Measurements from ENCODE around the gene MTFR1L.
A peak's percentile ranks its signal among the peaks of the same experiment; 100 is the strongest.

The MTFR1L gene

DNA sequence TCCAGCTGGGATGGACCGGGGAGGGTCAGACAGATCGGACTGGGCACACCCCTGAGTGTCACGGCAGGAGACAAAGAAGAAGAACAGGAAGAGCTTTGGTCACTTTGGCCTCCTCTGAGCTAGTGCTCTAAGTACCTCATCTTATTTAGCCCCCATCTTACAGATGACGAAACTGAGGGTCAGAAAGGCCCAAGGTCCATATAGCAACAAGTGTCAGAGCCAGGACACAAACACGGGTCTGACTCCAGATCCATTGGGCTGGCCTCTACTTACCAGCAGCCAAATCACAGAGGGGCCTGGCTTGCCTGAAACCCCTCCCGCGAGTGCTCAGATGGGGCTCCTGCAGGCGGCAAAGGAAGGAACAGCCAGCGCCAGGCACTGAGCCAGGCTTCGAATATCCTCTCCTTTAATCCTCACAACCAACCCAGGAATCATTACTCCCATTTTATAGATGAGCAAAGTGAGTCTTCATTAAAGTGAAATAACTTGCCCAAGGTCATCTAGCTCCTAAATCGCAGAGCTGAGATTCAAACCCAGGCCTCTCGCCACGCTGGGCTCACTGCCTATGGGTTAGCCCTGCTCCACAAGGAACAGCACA lies 45.4 kb upstream of the MTFR1L start:
- TF ChIP-seq CTCF (IDR thresholded peaks at IDR 0.05; ENCODE audit: extremely low read depth, missing control alignments): no peak
- no peak for DNase-seq (ENCODE audit: low spot score)

GRCh38 chr1:25774921-25775771 lies 44.6 kb upstream of the MTFR1L start:
- peak; percentile 5 for TF ChIP-seq CTCF (IDR thresholded peaks at IDR 0.05; ENCODE audit: extremely low read depth, missing control alignments)
- peak; percentile 52 for DNase-seq (ENCODE audit: low spot score)

DNA sequence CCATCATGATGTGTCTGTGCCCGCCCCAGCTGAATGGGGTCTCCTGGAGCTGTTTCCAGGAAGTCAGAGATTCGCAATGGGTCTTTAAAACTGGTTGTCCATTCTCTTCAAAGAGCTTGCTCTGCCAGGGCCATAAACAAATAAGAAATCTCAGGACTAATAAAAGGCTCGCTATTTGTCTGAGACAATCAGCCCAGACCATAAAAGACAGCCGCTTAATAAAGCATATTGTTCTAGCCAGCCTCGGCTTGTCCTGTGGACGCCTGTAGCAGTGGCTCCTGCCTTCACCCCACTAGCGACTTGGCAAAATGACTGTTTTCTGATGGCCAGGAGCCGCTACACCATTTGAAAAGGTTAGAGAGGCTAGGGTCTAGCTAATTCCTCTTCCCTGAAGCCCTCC lies 40.4 kb upstream of the MTFR1L start:
- no peak for DNase-seq (ENCODE audit: low spot score)
- TF ChIP-seq CTCF (IDR thresholded peaks at IDR 0.05; ENCODE audit: extremely low read depth, missing control alignments): no peak

GRCh38 chr1:25779894-25780293 lies 39.9 kb upstream of the MTFR1L start:
- TF ChIP-seq CTCF (IDR thresholded peaks at IDR 0.05; ENCODE audit: extremely low read depth, missing control alignments): no peak
- no peak for DNase-seq (ENCODE audit: low spot score)

- TF ChIP-seq CTCF (IDR thresholded peaks at IDR 0.05; ENCODE audit: extremely low read depth, missing control alignments): no peak
- DNase-seq (ENCODE audit: low spot score): no peak
Measured at GRCh38 chr1:25780318-25781129, 39.2 kb upstream of the MTFR1L start.

GRCh38 chr1:25781130-25781433 lies 38.7 kb upstream of the MTFR1L start:
- TF ChIP-seq CTCF (IDR thresholded peaks at IDR 0.05; ENCODE audit: extremely low read depth, missing control alignments): no peak
- DNase-seq (ENCODE audit: low spot score): no peak

Data from GM20000 (cell line).